ENCODE measurements around the gene ALG11. TPM values are rescaled to one million over a fixed set of nuclear protein-coding genes. Genes with fewer than 3 reads are reported as not detected.
"Not testable (repeated sequence)": the region's sequence is repeated elsewhere in the genome, so short reads cannot be mapped to it uniquely, and the experiment has no call there.

The ALG11 gene
- total and polyA plus RNA-seq, 4 donors = 7.1 to 32.5 (median 18.7) TPM

DNA sequence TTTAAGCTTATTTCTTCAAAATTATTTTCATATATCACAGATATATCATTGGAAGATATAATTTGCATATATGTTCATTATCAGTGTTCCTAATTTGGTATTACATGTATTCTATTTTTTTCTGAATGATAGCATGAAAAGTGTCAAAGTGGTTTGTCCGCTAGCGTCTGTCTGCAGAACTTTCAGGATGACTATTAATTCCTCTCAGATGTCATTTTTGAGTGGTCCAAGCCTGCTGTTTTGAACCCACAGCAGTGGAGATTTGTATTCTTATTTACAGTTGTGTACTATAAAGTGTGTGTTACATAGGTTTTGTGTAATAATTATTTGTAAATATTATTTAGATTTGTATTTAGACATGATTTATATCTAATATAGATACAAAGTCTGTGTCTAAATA lies 20.8 kb downstream of the ALG11 start:
- 87 to 93% methylated on average over 2 of the region's 2 CpGs for WGBS, 2 donors
- Histone ChIP-seq H3K27ac (ENCODE audit: low read depth in 1 of 2, low read length in 2 of 2) (no peak overlapping the region), H3K27me3 (ENCODE audit: control insufficient read depth in 1 of 2, insufficient read depth in 2 of 2, low read length in 1 of 2) (no peaks in the 10 kb centered on the region), H3K4me1 (ENCODE audit: control insufficient read depth in 1 of 2, insufficient read depth in 2 of 2, low read length in 2 of 2) (no peaks in the 10 kb centered on the region), H3K9me3 (ENCODE audit: control insufficient read depth, low read length) (peaks cover 2% of the 10 kb centered on the region), H3K36me3 (ENCODE audit: control insufficient read depth in 1 of 2, insufficient read depth in 2 of 2, low read length in 1 of 2) (peaks cover 0 to 4% of the 10 kb centered on the region in 2 donors), H3K4me3 (ENCODE audit: low read length in 2 of 2) (no peak overlapping the region)
- intact Hi-C loops (cut with DNase I) = no loop called here
- DNase-seq = no peak
- ATAC-seq (ENCODE audit: low FRiP score) = no peak

DNA sequence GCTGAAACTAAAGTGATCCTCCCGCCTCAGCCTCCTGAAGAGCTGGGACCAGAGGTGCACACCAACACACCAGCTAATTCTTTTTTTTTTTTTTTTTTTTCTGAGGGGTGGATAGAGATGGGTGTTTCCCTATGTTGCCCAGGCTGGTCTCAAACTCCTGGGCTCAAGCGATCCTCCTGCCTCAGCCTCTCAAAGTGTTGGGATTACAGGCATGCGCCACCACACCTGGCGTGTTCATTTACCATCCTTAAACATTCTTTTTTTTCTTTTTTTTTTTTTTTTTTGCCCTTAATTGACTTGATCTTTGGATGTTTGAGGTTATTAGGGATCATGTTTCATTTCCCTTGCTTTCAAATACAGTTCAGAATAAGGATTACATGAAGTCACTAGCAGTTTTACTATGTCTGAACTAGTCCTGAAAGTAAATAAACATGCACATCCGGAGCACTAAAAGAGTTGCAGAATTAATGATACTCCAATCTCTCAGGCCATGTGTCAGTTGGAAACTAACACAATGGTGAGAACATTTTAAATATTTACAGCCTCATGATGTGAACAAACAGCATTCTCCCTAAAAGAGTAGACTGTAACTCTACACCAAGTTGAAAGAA lies 22.5 kb downstream of the ALG11 start:
- WGBS, 2 donors = 77 to 79% methylated on average over 5 of the region's 5 CpGs
- intact Hi-C loops (cut with DNase I) = no loop called here
- Histone ChIP-seq H3K4me1 (ENCODE audit: control insufficient read depth in 1 of 2, insufficient read depth in 2 of 2, low read length in 2 of 2) (no peaks in the 10 kb centered on the region), H3K27me3 (ENCODE audit: control insufficient read depth in 1 of 2, insufficient read depth in 2 of 2, low read length in 1 of 2) (no peaks in the 10 kb centered on the region), H3K27ac (ENCODE audit: low read depth in 1 of 2, low read length in 2 of 2) (no peak overlapping the region), H3K4me3 (ENCODE audit: low read length in 2 of 2) (no peak overlapping the region), H3K9me3 (ENCODE audit: control insufficient read depth, low read length) (peaks cover under 1% of the 10 kb centered on the region), H3K36me3 (ENCODE audit: control insufficient read depth in 1 of 2, insufficient read depth in 2 of 2, low read length in 1 of 2) (no peaks in the 10 kb centered on the region)
- ATAC-seq (ENCODE audit: low FRiP score) = no peak
- no peak for DNase-seq

DNA sequence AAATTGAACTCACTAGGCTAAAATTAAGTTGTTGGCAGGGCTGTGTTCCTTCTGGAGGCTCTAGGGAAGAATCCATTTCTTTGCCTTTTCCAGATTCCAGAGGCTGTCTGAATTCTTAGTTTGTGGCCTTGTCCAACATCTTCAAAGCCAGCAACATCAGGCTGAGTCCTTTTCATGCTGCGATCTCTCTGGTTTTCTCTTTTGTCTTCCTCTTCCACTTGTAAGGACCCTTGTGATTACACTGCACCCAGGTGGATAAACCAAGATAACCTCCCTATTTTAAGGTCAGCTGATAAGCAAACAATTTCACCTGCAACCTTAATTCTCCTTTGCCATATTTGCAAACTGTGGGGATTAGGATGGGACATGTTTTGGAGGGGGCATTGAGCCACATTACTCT lies 23.8 kb downstream of the ALG11 start:
- 90 to 95% methylated on average over 1 of the region's 1 CpG for WGBS, 2 donors
- ATAC-seq (ENCODE audit: low FRiP score) (no peak), DNase-seq (no peak)
- no peaks in the 10 kb centered on the region for H3K27me3 ChIP-seq (ENCODE audit: control insufficient read depth in 1 of 2, insufficient read depth in 2 of 2, low read length in 1 of 2)
- H3K4me3 ChIP-seq (ENCODE audit: low read length in 2 of 2) = no peak overlapping the region
- H3K36me3 ChIP-seq (ENCODE audit: control insufficient read depth in 1 of 2, insufficient read depth in 2 of 2, low read length in 1 of 2) = no peaks in the 10 kb centered on the region
- H3K27ac ChIP-seq (ENCODE audit: low read depth in 1 of 2, low read length in 2 of 2) = no peak overlapping the region
- H3K4me1 ChIP-seq (ENCODE audit: control insufficient read depth in 1 of 2, insufficient read depth in 2 of 2, low read length in 2 of 2) = no peaks in the 10 kb centered on the region
- no peaks in the 10 kb centered on the region for H3K9me3 ChIP-seq (ENCODE audit: control insufficient read depth, low read length)
- intact Hi-C loops (cut with DNase I) = no loop called here

DNA sequence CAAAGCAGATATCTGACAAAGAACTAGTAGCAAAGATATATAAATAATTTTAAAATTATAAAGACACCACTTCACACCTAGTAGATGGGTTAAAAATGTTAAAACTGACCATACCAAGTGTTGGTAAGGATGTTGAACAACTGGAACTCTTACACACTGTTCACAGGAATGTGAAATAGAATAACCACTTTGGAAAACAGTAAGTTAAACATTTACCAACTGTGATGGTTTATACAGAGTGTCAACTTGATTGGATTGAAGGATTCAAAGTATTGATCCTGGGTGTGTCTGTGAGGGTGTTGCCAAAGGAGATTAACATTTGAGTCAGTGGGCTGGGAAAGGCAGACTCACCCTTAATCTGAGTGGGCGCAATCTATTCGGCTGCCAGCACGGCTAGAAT lies 31.5 kb downstream of the ALG11 start:
- intact Hi-C loops (cut with DNase I) = no loop called here
- Histone ChIP-seq H3K4me3 (ENCODE audit: low read length in 2 of 2) (no peak overlapping the region), H3K9me3 (ENCODE audit: control insufficient read depth, low read length) (no peaks in the 10 kb centered on the region), H3K27me3 (ENCODE audit: control insufficient read depth in 1 of 2, insufficient read depth in 2 of 2, low read length in 1 of 2) (no peaks in the 10 kb centered on the region), H3K4me1 (ENCODE audit: control insufficient read depth in 1 of 2, insufficient read depth in 2 of 2, low read length in 2 of 2) (no peaks in the 10 kb centered on the region), H3K36me3 (ENCODE audit: control insufficient read depth in 1 of 2, insufficient read depth in 2 of 2, low read length in 1 of 2) (no peaks in the 10 kb centered on the region), H3K27ac (ENCODE audit: low read depth in 1 of 2, low read length in 2 of 2) (no peak overlapping the region)
- no peak for ATAC-seq (ENCODE audit: low FRiP score)
- 93 to 98% methylated on average over 3 of the region's 3 CpGs for WGBS, 2 donors
- DNase-seq = no peak

DNA sequence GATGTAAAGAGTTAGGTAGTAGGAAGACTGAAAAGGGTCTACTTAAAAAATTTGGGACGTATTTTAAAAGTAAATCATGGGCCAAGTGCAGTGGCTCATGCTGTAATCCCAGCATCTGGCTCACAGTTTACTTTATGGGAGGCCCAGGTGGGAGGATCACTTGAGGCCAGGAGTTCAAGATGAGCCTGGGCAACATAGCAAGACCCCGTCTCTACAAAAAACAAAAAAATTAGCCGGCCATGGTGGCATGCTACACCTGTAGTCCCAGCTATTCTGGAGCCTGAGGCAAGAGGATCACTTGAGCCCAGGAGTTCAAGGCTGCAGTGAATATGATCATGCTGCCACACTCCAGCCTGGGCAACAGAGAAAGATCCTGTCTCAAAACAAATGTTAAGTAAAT lies 35.3 kb downstream of the ALG11 start:
- no peaks in the 10 kb centered on the region for H3K36me3 ChIP-seq (ENCODE audit: control insufficient read depth in 1 of 2, insufficient read depth in 2 of 2, low read length in 1 of 2)
- H3K9me3 ChIP-seq (ENCODE audit: control insufficient read depth, low read length) = no peaks in the 10 kb centered on the region
- no peaks in the 10 kb centered on the region for H3K4me1 ChIP-seq (ENCODE audit: control insufficient read depth in 1 of 2, insufficient read depth in 2 of 2, low read length in 2 of 2)
- no peak overlapping the region for H3K27ac ChIP-seq (ENCODE audit: low read depth in 1 of 2, low read length in 2 of 2)
- intact Hi-C loops (cut with DNase I) = no loop called here
- H3K4me3 ChIP-seq (ENCODE audit: low read length in 2 of 2) = no peak overlapping the region
- ATAC-seq (ENCODE audit: low FRiP score) (no peak), DNase-seq (no peak)
- 91 to 94% methylated on average over 3 of the region's 3 CpGs for WGBS, 2 donors
- H3K27me3 ChIP-seq (ENCODE audit: control insufficient read depth in 1 of 2, insufficient read depth in 2 of 2, low read length in 1 of 2) = no peaks in the 10 kb centered on the region

DNA sequence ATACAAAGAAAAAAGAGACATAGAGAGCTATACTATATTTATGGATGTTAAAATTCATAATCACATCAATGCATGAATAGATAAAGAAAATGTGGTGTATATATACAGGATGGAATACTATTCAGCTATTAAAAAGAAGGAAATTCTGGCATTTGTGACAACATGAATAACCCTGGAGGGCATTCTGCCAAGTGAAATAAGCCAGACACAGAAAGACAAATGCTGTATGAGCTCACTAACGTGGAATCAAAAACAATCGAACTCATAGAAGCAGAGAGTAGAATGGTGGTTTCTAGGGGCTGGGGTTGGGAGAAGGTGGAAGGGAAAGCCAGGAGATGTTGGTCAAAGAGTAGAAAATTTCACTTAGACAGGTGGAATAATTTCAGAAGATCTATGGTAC lies 36.3 kb downstream of the ALG11 start:
- DNase-seq = no peak
- Histone ChIP-seq H3K9me3 (ENCODE audit: control insufficient read depth, low read length) (no peaks in the 10 kb centered on the region), H3K4me3 (ENCODE audit: low read length in 2 of 2) (no peak overlapping the region), H3K4me1 (ENCODE audit: control insufficient read depth in 1 of 2, insufficient read depth in 2 of 2, low read length in 2 of 2) (no peaks in the 10 kb centered on the region), H3K36me3 (ENCODE audit: control insufficient read depth in 1 of 2, insufficient read depth in 2 of 2, low read length in 1 of 2) (no peaks in the 10 kb centered on the region), H3K27ac (ENCODE audit: low read depth in 1 of 2, low read length in 2 of 2) (no peak overlapping the region), H3K27me3 (ENCODE audit: control insufficient read depth in 1 of 2, insufficient read depth in 2 of 2, low read length in 1 of 2) (no peaks in the 10 kb centered on the region)
- 8 to 12% methylated on average over 2 of the region's 2 CpGs for WGBS, 2 donors
- intact Hi-C loops (cut with DNase I) = no loop called here
- no peak for ATAC-seq (ENCODE audit: low FRiP score)

DNA sequence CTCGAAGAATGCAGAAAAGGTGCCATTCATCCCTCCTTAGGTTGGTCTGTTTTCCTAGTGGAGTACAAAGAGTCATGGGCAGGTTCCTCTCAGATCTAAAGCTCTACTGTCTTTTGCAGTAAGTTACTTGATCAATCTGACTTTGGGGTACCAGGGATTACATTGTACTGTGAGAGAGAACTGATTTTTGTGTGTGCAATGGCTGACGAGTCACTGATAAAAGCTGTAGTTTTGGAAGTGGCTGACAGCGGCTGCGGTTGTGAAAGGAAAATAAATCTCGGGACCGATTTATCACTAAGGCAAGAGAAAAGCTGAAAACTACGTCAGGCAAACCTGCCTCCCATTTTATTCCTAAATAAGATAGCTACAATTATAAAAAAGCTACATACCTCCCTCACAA lies 39.2 kb downstream of the ALG11 start:
- Histone ChIP-seq H3K27ac (ENCODE audit: low read depth in 1 of 2, low read length in 2 of 2) (no peak overlapping the region), H3K4me3 (ENCODE audit: low read length in 2 of 2) (no peak overlapping the region)

DNA sequence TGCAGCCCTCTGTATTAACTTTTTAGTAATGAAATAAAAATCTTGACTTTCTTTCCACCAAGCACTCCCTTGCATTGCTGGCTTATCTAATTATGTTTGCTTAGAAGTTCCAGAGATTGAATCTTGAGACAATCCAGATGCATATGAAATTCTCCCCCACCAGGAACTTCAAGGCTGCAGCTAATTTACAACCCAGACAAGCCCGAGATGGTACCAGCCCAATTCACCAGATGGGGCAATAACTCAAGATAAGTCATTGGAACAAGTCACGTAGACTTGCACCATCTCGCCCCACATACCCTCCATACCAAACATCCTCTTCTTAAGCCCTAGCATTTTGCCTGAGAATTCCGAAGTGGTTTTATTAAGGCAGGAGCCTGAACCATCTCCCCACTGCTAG lies 41.3 kb downstream of the ALG11 start:
- WGBS, 2 donors = 73 to 80% methylated on average over 4 of the region's 4 CpGs
- DNase-seq = no peak
- Histone ChIP-seq H3K36me3 (ENCODE audit: control insufficient read depth in 1 of 2, insufficient read depth in 2 of 2, low read length in 1 of 2) (no peaks in the 10 kb centered on the region), H3K9me3 (ENCODE audit: control insufficient read depth, low read length) (peaks cover 1% of the 10 kb centered on the region), H3K4me3 (ENCODE audit: low read length in 2 of 2) (no peak overlapping the region), H3K27ac (ENCODE audit: low read depth in 1 of 2, low read length in 2 of 2) (no peak overlapping the region), H3K27me3 (ENCODE audit: control insufficient read depth in 1 of 2, insufficient read depth in 2 of 2, low read length in 1 of 2) (no peaks in the 10 kb centered on the region), H3K4me1 (ENCODE audit: control insufficient read depth in 1 of 2, insufficient read depth in 2 of 2, low read length in 2 of 2) (no peaks in the 10 kb centered on the region)
- ATAC-seq (ENCODE audit: low FRiP score) = no peak
- intact Hi-C loops (cut with DNase I) = no loop called here

More for the DNA sequence above, 39.2 kb downstream of the ALG11 start:
- no peak for ATAC-seq (ENCODE audit: low FRiP score)
- 62 to 66% methylated on average over 7 of the region's 7 CpGs for WGBS, 2 donors
- Histone ChIP-seq H3K9me3 (ENCODE audit: control insufficient read depth, low read length) (peaks cover 1% of the 10 kb centered on the region), H3K36me3 (ENCODE audit: control insufficient read depth in 1 of 2, insufficient read depth in 2 of 2, low read length in 1 of 2) (no peaks in the 10 kb centered on the region), H3K4me1 (ENCODE audit: control insufficient read depth in 1 of 2, insufficient read depth in 2 of 2, low read length in 2 of 2) (no peaks in the 10 kb centered on the region), H3K27me3 (ENCODE audit: control insufficient read depth in 1 of 2, insufficient read depth in 2 of 2, low read length in 1 of 2) (no peaks in the 10 kb centered on the region)
- intact Hi-C loops (cut with DNase I) = no loop called here
- DNase-seq = no peak

DNA sequence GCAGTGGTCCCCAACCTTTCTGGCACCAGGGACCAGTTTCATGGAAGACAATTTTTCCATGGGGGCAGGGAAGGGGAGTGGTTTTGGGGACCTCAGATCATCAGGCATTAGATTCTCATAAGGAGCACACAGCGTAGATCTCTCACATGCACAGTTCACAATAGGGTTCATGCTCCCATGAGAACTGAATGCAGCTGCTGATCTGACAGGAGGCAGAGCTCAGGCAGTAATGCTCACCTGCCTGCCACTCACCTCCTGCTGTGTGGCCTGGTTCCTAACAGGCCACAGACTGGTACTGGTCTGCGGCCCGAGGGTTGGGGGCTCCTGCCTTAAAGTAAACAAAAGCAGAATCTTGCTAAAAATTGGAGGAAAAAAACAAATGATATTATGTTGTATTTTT lies 48.9 kb downstream of the ALG11 start:
- H3K27me3 ChIP-seq (ENCODE audit: control insufficient read depth in 1 of 2, insufficient read depth in 2 of 2, low read length in 1 of 2); ATAC-seq (ENCODE audit: low FRiP score); H3K27ac ChIP-seq (ENCODE audit: low read depth in 1 of 2, low read length in 2 of 2); H3K9me3 ChIP-seq (ENCODE audit: control insufficient read depth, low read length); H3K4me1 ChIP-seq (ENCODE audit: control insufficient read depth in 1 of 2, insufficient read depth in 2 of 2, low read length in 2 of 2); H3K4me3 ChIP-seq (ENCODE audit: low read length in 2 of 2); DNase-seq; H3K36me3 ChIP-seq (ENCODE audit: control insufficient read depth in 1 of 2, insufficient read depth in 2 of 2, low read length in 1 of 2): not testable (repeated sequence)
- intact Hi-C loops (cut with DNase I) = loop anchor here in 1 of 2 donors (10.0 kb wide), 1 partner anchor 64 kb away; the partner anchor contains the start of gene NEK5
- WGBS, 2 donors = 92 to 95% methylated on average over 3 of the region's 3 CpGs
